Limb (tissue), 2 donors: ENCODE measurements around the gene ACER3.

Experiments used
- DNase-seq, 2 donors: peaks; one replicate each; pipeline ENCODE4 v3.0.0-alpha.2; 2016; ENCODE audit errors: extremely low spot score in 2 of 2

The ACER3 gene

GRCh38 chr11:77074205-77074604 is 213.5 kb downstream of the ACER3 start:
- no peak for DNase-seq

- DNase-seq: no peak
Observed at GRCh38 chr11:77074626-77075221, 214.0 kb downstream of the ACER3 start.

GRCh38 chr11:77075425-77075905 is 214.7 kb downstream of the ACER3 start:
- no peak for DNase-seq
